ENCODE results near the gene NUMB.

Gene NUMB

DNA sequence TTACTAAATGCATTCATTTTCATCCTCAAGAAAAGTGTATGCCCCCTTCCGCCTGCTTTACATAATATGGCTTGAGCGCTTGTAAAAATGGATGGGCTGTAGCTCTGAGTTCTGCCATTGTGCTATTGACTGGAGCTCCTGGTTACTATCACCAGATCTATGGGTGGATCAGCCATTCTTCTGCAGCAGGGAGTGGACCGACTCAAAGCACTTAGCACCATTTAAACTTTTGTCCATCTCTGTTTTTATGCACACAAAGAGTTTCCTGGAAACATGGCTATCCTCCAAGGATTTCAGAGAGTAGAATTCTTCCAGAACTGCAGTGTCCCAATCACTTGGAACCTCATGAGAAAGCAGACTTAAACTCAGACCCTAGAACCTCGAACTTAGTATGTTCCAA is 4.5 kb upstream of the NUMB start:
- no peaks in the 10 kb centered on the region for H3K27me3 ChIP-seq (ENCODE audit: control insufficient read depth in 1 of 2, insufficient read depth in 2 of 2, low read length in 2 of 2)
- peak overlapping the region in 1 of 2 donors; percentile 33 for H3K4me3 ChIP-seq (ENCODE audit: low read depth in 1 of 2, low read length in 2 of 2)
- H3K9ac ChIP-seq (ENCODE audit: low read length), result no peak overlapping the region
- peak overlapping the region; percentile 84 for H3K27ac ChIP-seq (ENCODE audit: low read depth, low read length)
- no peaks in the 10 kb centered on the region for H3K9me3 ChIP-seq (ENCODE audit: low read length)
- peaks cover 50% of the 10 kb centered on the region for H3K4me1 ChIP-seq (ENCODE audit: insufficient read depth, low read length)
- no peaks in the 10 kb centered on the region for H3K36me3 ChIP-seq (ENCODE audit: insufficient read depth, low read length)

- H3K4me3 ChIP-seq (ENCODE audit: low read depth in 1 of 2, low read length in 2 of 2), result peak overlapping the region; percentile 13 to 33
- no peaks in the 10 kb centered on the region for H3K27me3 ChIP-seq (ENCODE audit: control insufficient read depth in 1 of 2, insufficient read depth in 2 of 2, low read length in 2 of 2)
- H3K9ac ChIP-seq (ENCODE audit: low read length), result no peak overlapping the region
- H3K36me3 ChIP-seq (ENCODE audit: insufficient read depth, low read length), result no peaks in the 10 kb centered on the region
- H3K9me3 ChIP-seq (ENCODE audit: low read length), result no peaks in the 10 kb centered on the region
- peak overlapping the region; percentile 84 for H3K27ac ChIP-seq (ENCODE audit: low read depth, low read length)
- H3K4me1 ChIP-seq (ENCODE audit: insufficient read depth, low read length), result peaks cover 51% of the 10 kb centered on the region
Observed at GRCh38 chr14:73462048-73462715, 3.8 kb upstream of the NUMB start.

DNA sequence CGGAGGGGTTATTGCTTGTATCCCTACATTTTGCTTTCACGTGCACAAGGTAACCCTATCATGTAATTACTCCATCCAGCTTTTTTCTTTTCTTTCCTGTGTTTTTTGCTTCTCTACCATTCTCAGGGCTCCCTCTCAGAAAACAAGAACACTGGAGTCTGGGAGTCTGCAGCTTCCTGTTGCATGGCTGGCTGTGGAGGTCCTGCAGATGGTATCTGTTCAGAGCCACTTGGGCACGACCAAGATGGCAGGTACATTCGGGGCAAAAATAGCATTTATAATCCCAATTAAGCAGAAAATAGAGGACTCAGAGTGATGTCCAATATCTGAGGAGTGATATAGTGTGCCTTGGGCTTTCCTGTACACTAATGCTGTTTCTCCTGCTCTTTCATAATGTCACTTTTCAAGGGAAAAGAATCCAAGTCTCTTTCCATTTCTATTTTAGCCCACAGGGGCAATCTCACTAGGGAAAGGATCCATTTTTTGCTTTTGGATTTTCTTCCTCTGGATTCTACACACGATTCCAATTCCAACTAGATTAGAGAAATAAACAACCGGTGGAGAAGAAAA is 3.2 kb upstream of the NUMB start:
- H3K9me3 ChIP-seq (ENCODE audit: low read length), result no peaks in the 10 kb centered on the region
- H3K36me3 ChIP-seq (ENCODE audit: insufficient read depth, low read length), result no peaks in the 10 kb centered on the region
- H3K4me1 ChIP-seq (ENCODE audit: insufficient read depth, low read length), result peaks cover 57% of the 10 kb centered on the region
- peak overlapping the region; percentile 13 to 33 for H3K4me3 ChIP-seq (ENCODE audit: low read depth in 1 of 2, low read length in 2 of 2)
- H3K9ac ChIP-seq (ENCODE audit: low read length), result no peak overlapping the region
- H3K27me3 ChIP-seq (ENCODE audit: control insufficient read depth in 1 of 2, insufficient read depth in 2 of 2, low read length in 2 of 2), result no peaks in the 10 kb centered on the region
- H3K27ac ChIP-seq (ENCODE audit: low read depth, low read length), result peak overlapping the region; percentile 84

- Histone ChIP-seq H3K27me3 (ENCODE audit: control insufficient read depth in 1 of 2, insufficient read depth in 2 of 2, low read length in 2 of 2) (no peaks in the 10 kb centered on the region), H3K4me3 (ENCODE audit: low read depth in 1 of 2, low read length in 2 of 2) (no peak overlapping the region), H3K9ac (ENCODE audit: low read length) (no peak overlapping the region), H3K27ac (ENCODE audit: low read depth, low read length) (no peak overlapping the region), H3K36me3 (ENCODE audit: insufficient read depth, low read length) (no peaks in the 10 kb centered on the region), H3K4me1 (ENCODE audit: insufficient read depth, low read length) (peaks cover 59% of the 10 kb centered on the region), H3K9me3 (ENCODE audit: low read length) (no peaks in the 10 kb centered on the region)
Observed at GRCh38 chr14:73460691-73461127, 2.4 kb upstream of the NUMB start.

DNA sequence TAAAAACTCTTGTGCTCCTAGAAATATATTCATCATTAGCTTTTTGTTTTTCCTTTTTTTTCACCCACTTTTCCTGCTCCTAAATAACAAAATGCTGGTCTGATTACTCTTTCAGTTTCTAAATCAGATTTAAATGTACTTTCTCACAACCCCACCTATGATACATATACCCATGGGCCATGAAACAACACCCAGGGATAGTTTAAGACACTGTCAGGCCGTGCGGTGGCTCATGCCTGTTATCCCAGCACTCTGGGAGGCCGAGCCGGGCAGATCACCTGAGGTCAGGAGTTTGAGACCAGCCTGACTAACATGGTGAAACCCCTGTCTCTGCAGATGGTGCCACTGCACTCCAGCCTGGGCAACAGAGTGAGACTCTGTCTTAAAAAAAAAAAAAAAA is 1.6 kb upstream of the NUMB start:
- Histone ChIP-seq H3K9ac (ENCODE audit: low read length) (no peak overlapping the region), H3K4me1 (ENCODE audit: insufficient read depth, low read length) (peaks cover 58% of the 10 kb centered on the region), H3K27me3 (ENCODE audit: control insufficient read depth in 1 of 2, insufficient read depth in 2 of 2, low read length in 2 of 2) (no peaks in the 10 kb centered on the region), H3K27ac (ENCODE audit: low read depth, low read length) (no peak overlapping the region), H3K36me3 (ENCODE audit: insufficient read depth, low read length) (no peaks in the 10 kb centered on the region), H3K4me3 (ENCODE audit: low read depth in 1 of 2, low read length in 2 of 2) (no peak overlapping the region), H3K9me3 (ENCODE audit: low read length) (no peaks in the 10 kb centered on the region)

GRCh38 chr14:73457924-73458182 is 493 bp downstream of the NUMB start:
- Histone ChIP-seq H3K27ac (ENCODE audit: low read depth, low read length) (peak overlapping the region; percentile 90), H3K9me3 (ENCODE audit: low read length) (no peaks in the 10 kb centered on the region), H3K27me3 (ENCODE audit: control insufficient read depth in 1 of 2, insufficient read depth in 2 of 2, low read length in 2 of 2) (no peaks in the 10 kb centered on the region), H3K36me3 (ENCODE audit: insufficient read depth, low read length) (no peaks in the 10 kb centered on the region), H3K9ac (ENCODE audit: low read length) (peak overlapping the region; percentile 67), H3K4me1 (ENCODE audit: insufficient read depth, low read length) (peaks cover 48% of the 10 kb centered on the region), H3K4me3 (ENCODE audit: low read depth in 1 of 2, low read length in 2 of 2) (peak overlapping the region; percentile 87 to 94)

- Histone ChIP-seq H3K9ac (ENCODE audit: low read length) (peak overlapping the region; percentile 67), H3K4me3 (ENCODE audit: low read depth in 1 of 2, low read length in 2 of 2) (peak overlapping the region; percentile 87 to 94), H3K27ac (ENCODE audit: low read depth, low read length) (peak overlapping the region; percentile 90), H3K9me3 (ENCODE audit: low read length) (no peaks in the 10 kb centered on the region), H3K4me1 (ENCODE audit: insufficient read depth, low read length) (peaks cover 44% of the 10 kb centered on the region), H3K36me3 (ENCODE audit: insufficient read depth, low read length) (no peaks in the 10 kb centered on the region), H3K27me3 (ENCODE audit: control insufficient read depth in 1 of 2, insufficient read depth in 2 of 2, low read length in 2 of 2) (no peaks in the 10 kb centered on the region)
Observed at GRCh38 chr14:73457041-73457923, 1.1 kb downstream of the NUMB start.

- Histone ChIP-seq H3K27me3 (ENCODE audit: control insufficient read depth in 1 of 2, insufficient read depth in 2 of 2, low read length in 2 of 2) (no peaks in the 10 kb centered on the region), H3K9ac (ENCODE audit: low read length) (no peak overlapping the region), H3K9me3 (ENCODE audit: low read length) (no peaks in the 10 kb centered on the region), H3K27ac (ENCODE audit: low read depth, low read length) (no peak overlapping the region), H3K4me1 (ENCODE audit: insufficient read depth, low read length) (peaks cover 24% of the 10 kb centered on the region), H3K36me3 (ENCODE audit: insufficient read depth, low read length) (no peaks in the 10 kb centered on the region), H3K4me3 (ENCODE audit: low read depth in 1 of 2, low read length in 2 of 2) (no peak overlapping the region)
Observed at GRCh38 chr14:73455294-73455693, 3.1 kb downstream of the NUMB start.

GRCh38 chr14:73452341-73453186 is 5.8 kb downstream of the NUMB start:
- H3K9me3 ChIP-seq (ENCODE audit: low read length), result no peaks in the 10 kb centered on the region
- H3K36me3 ChIP-seq (ENCODE audit: insufficient read depth, low read length), result no peaks in the 10 kb centered on the region
- no peak overlapping the region for H3K9ac ChIP-seq (ENCODE audit: low read length)
- H3K4me3 ChIP-seq (ENCODE audit: low read depth in 1 of 2, low read length in 2 of 2), result no peak overlapping the region
- H3K27ac ChIP-seq (ENCODE audit: low read depth, low read length), result no peak overlapping the region
- no peaks in the 10 kb centered on the region for H3K27me3 ChIP-seq (ENCODE audit: control insufficient read depth in 1 of 2, insufficient read depth in 2 of 2, low read length in 2 of 2)
- H3K4me1 ChIP-seq (ENCODE audit: insufficient read depth, low read length), result peaks cover 18% of the 10 kb centered on the region

DNA sequence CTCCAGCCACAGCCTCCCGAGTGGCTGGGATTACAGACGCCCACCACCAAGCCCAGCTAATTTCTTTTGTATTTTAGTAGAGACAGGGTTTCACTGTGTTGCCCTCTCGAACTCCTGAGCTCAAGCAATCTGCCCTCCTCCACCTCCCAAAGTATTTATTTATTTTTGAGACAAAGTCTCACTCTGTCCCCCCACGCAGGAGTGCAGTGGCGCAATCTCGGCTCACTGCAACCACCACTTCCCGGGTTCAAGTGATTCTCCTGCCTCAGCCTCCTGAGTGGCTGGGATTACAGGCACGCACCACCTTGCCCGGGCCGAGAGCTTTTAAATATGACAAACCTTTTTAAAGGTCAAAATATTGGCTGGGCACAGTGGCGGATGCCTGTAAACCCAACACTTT is 14.6 kb downstream of the NUMB start:
- H3K27ac ChIP-seq (ENCODE audit: low read depth, low read length), result no peak overlapping the region
- no peaks in the 10 kb centered on the region for H3K9me3 ChIP-seq (ENCODE audit: low read length)
- H3K27me3 ChIP-seq (ENCODE audit: control insufficient read depth in 1 of 2, insufficient read depth in 2 of 2, low read length in 2 of 2), result no peaks in the 10 kb centered on the region
- no peaks in the 10 kb centered on the region for H3K36me3 ChIP-seq (ENCODE audit: insufficient read depth, low read length)
- no peak overlapping the region for H3K9ac ChIP-seq (ENCODE audit: low read length)
- no peak overlapping the region for H3K4me3 ChIP-seq (ENCODE audit: low read depth in 1 of 2, low read length in 2 of 2)
- H3K4me1 ChIP-seq (ENCODE audit: insufficient read depth, low read length), result peaks cover 10% of the 10 kb centered on the region

- Histone ChIP-seq H3K27ac (ENCODE audit: low read depth, low read length) (no peak overlapping the region), H3K9ac (ENCODE audit: low read length) (no peak overlapping the region), H3K36me3 (ENCODE audit: insufficient read depth, low read length) (no peaks in the 10 kb centered on the region), H3K4me1 (ENCODE audit: insufficient read depth, low read length) (peaks cover 10% of the 10 kb centered on the region), H3K9me3 (ENCODE audit: low read length) (no peaks in the 10 kb centered on the region), H3K4me3 (ENCODE audit: low read depth in 1 of 2, low read length in 2 of 2) (no peak overlapping the region), H3K27me3 (ENCODE audit: control insufficient read depth in 1 of 2, insufficient read depth in 2 of 2, low read length in 2 of 2) (no peaks in the 10 kb centered on the region)
Observed at GRCh38 chr14:73441286-73441685, 17.1 kb downstream of the NUMB start.
